Measurements from ENCODE around the gene FSHR. TPM values are rescaled to one million over a fixed set of nuclear protein-coding genes. Genes with fewer than 3 reads are reported as not detected.

Gene FSHR
- total and polyA plus RNA-seq, 9 donors = 0.22 to 4.0 (median 1.8) TPM

- H3K36me3 ChIP-seq = no peaks in the 10 kb centered on the region
- intact Hi-C loops (cut with DNase I) = no loop called here
- H3K27me3 ChIP-seq = no peaks in the 10 kb centered on the region
- H3K9me3 ChIP-seq = no peaks in the 10 kb centered on the region
- 60 to 67% (median 65%) methylated on average over 1 of the region's 1 CpG for WGBS, 3 donors
- TF ChIP-seq, protein P1, sequence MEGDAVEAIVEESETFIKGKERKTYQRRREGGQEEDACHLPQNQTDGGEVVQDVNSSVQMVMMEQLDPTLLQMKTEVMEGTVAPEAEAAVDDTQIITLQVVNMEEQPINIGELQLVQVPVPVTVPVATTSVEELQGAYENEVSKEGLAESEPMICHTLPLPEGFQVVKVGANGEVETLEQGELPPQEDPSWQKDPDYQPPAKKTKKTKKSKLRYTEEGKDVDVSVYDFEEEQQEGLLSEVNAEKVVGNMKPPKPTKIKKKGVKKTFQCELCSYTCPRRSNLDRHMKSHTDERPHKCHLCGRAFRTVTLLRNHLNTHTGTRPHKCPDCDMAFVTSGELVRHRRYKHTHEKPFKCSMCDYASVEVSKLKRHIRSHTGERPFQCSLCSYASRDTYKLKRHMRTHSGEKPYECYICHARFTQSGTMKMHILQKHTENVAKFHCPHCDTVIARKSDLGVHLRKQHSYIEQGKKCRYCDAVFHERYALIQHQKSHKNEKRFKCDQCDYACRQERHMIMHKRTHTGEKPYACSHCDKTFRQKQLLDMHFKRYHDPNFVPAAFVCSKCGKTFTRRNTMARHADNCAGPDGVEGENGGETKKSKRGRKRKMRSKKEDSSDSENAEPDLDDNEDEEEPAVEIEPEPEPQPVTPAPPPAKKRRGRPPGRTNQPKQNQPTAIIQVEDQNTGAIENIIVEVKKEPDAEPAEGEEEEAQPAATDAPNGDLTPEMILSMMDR (IDR thresholded peaks at IDR 0.05) = no peak
- TF ChIP-seq POLR2A (IDR thresholded peaks at IDR 0.05) = no peak
- TF ChIP-seq EP300 (IDR thresholded peaks at IDR 0.05) = no peak
- H3K4me3 ChIP-seq = no peak overlapping the region
- no peak overlapping the region for H3K27ac ChIP-seq
- DNase-seq = no peak
- H3K4me1 ChIP-seq (ENCODE audit: insufficient read depth) = peaks cover 3% of the 10 kb centered on the region
Observed at GRCh38 chr2:49042488-49042887, 111.8 kb downstream of the FSHR start.

- Histone ChIP-seq H3K9me3 (no peaks in the 10 kb centered on the region), H3K36me3 (no peaks in the 10 kb centered on the region), H3K27me3 (no peaks in the 10 kb centered on the region), H3K27ac (no peak overlapping the region), H3K4me1 (ENCODE audit: insufficient read depth) (peaks cover 3% of the 10 kb centered on the region), H3K4me3 (no peak overlapping the region)
- no peak for DNase-seq
- intact Hi-C loops (cut with DNase I) = no loop called here
- WGBS, 3 donors = 68 to 91% (median 87%) methylated on average over 4 of the region's 4 CpGs
- TF ChIP-seq POLR2A (IDR thresholded peaks at IDR 0.05) (no peak), EP300 (IDR thresholded peaks at IDR 0.05) (no peak)
- TF ChIP-seq, protein P1 (IDR thresholded peaks at IDR 0.05) = no peak
Observed at GRCh38 chr2:49041061-49041460, 113.3 kb downstream of the FSHR start.

DNA sequence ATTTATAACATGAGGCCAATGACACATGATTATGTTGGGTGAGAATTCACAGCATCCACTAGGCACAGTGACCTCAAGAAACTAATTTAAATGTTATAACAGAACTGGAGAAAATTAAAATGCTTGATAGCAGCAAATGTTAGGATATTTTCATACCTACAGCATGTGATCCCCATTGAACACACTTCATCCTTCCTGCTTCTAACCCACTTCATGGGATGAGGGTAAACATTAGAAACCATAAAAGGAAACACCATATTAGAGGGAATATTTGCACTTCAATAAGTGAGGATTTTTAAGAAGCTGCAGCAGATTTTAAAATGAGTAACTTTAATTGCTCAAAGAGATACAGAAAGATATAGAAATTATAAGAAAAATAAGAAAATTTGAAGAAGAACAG is 117.1 kb downstream of the FSHR start:
- H3K9me3 ChIP-seq = no peaks in the 10 kb centered on the region
- H3K36me3 ChIP-seq = no peaks in the 10 kb centered on the region
- no peak overlapping the region for H3K27ac ChIP-seq
- H3K4me3 ChIP-seq = no peak overlapping the region
- no peaks in the 10 kb centered on the region for H3K27me3 ChIP-seq
- intact Hi-C loops (cut with DNase I) = no loop called here
- H3K4me1 ChIP-seq (ENCODE audit: insufficient read depth) = no peaks in the 10 kb centered on the region
- TF ChIP-seq POLR2A (IDR thresholded peaks at IDR 0.05) (no peak), EP300 (IDR thresholded peaks at IDR 0.05) (no peak)
- TF ChIP-seq, protein P1 (IDR thresholded peaks at IDR 0.05) = no peak
- no peak for DNase-seq

DNA sequence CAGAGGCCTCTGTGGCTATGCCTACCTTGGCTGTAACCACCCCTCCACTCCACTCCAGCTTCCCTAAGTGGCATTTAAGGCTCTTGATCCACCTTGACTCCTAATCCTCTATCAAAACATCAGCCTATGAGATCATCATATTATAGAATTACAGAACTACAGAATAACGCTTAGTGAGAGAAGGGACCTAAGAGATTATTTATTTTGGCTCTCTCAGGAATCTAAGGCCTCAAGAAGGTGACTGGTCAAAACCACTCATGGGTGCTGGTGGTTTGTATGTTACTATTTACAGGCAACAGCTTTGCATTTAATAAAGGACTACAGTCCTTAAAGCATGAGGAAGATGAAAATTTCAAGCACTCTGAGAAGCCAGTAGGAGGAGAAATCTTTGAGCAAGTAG is 118.8 kb downstream of the FSHR start:
- 81 to 91% (median 91%) methylated on average over 1 of the region's 1 CpG for WGBS, 3 donors
- Histone ChIP-seq H3K9me3 (no peaks in the 10 kb centered on the region), H3K27ac (no peak overlapping the region), H3K4me1 (ENCODE audit: insufficient read depth) (no peaks in the 10 kb centered on the region), H3K27me3 (no peaks in the 10 kb centered on the region), H3K36me3 (no peaks in the 10 kb centered on the region), H3K4me3 (no peak overlapping the region)
- intact Hi-C loops (cut with DNase I) = no loop called here
- no peak for DNase-seq
- TF ChIP-seq, protein P1 (IDR thresholded peaks at IDR 0.05) = no peak
- TF ChIP-seq POLR2A (IDR thresholded peaks at IDR 0.05) = no peak
- no peak for TF ChIP-seq EP300 (IDR thresholded peaks at IDR 0.05)
